GM12801 (cell line): ENCODE results near the gene RALGAPA1.

Experiments
- TF ChIP-seq, protein P1 (sequence below): IDR thresholded peaks from one replicate; pipeline ENCODE4 v1.5.1; 2011; ENCODE audit warnings: control low read depth; ENCODE audit not compliant: insufficient read length; ENCODE audit errors: extremely low read depth

RALGAPA1 gene

DNA sequence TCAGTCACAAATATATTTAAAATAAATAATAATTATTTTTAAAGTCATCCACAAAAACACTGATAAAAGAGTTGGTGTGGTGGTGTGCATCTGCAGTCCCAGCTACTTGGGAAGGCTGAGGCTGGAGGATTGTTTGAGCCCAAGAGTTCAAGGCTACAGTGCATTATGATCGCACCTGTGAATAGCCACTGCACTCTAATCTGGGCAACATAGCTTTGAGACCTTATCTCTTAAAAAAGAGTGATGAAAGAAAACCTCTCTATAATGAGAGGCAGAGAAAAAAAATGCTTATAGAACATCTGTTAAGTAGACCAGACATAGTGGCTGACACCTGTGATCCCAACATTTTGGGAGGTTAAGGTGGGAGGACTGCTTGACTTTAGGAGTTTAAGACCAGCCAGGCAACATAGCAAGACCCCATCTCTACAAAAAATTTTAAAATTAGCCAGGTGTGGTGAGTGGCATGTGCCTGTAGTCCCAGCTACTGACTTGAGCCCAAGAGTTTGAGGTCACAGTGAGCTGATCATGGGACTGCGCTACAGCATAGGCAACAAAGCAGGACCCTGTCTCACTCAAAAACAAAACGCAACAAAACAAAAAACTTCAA, 50.5 kb downstream of the RALGAPA1 start:
- TF ChIP-seq, protein P1, sequence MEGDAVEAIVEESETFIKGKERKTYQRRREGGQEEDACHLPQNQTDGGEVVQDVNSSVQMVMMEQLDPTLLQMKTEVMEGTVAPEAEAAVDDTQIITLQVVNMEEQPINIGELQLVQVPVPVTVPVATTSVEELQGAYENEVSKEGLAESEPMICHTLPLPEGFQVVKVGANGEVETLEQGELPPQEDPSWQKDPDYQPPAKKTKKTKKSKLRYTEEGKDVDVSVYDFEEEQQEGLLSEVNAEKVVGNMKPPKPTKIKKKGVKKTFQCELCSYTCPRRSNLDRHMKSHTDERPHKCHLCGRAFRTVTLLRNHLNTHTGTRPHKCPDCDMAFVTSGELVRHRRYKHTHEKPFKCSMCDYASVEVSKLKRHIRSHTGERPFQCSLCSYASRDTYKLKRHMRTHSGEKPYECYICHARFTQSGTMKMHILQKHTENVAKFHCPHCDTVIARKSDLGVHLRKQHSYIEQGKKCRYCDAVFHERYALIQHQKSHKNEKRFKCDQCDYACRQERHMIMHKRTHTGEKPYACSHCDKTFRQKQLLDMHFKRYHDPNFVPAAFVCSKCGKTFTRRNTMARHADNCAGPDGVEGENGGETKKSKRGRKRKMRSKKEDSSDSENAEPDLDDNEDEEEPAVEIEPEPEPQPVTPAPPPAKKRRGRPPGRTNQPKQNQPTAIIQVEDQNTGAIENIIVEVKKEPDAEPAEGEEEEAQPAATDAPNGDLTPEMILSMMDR = no peak

DNA sequence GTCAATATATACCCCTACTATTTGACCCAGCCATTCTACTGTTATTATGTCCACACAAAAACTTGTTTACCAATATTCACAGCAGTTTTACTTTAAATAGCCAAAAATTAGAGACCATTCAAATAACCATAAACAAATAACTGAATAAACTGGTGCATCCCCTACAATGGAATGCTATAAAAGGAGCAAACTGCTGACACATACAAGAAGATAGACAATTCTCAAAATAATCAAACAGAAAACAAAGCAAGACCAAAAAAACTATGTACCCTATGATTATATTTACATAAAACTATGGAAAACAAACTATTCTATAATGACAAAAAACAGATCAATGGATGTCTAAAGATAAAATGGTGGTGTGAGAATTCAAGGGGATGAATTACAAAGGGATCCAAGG, 54.4 kb downstream of the RALGAPA1 start:
- TF ChIP-seq, protein P1 = no peak

DNA sequence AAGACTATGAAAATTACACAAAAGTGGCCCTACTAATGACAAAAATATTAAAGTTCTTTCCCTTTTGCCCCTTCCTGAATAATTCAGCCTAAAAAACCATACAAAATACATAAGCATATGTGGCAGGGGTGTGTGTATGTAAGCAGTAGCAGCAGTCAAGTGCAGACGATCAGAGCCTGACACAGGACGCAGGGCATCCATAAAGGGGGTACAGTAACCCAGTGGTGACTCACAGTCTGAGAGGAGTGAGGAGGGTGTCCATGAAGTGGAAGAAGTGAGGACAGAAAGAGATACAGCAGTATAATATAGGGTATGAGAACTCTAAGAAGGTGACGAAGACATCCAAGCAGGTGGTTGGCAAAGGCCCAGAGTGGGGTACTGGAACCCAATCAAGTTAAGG, 56.7 kb downstream of the RALGAPA1 start:
- TF ChIP-seq, protein P1 = no peak

DNA sequence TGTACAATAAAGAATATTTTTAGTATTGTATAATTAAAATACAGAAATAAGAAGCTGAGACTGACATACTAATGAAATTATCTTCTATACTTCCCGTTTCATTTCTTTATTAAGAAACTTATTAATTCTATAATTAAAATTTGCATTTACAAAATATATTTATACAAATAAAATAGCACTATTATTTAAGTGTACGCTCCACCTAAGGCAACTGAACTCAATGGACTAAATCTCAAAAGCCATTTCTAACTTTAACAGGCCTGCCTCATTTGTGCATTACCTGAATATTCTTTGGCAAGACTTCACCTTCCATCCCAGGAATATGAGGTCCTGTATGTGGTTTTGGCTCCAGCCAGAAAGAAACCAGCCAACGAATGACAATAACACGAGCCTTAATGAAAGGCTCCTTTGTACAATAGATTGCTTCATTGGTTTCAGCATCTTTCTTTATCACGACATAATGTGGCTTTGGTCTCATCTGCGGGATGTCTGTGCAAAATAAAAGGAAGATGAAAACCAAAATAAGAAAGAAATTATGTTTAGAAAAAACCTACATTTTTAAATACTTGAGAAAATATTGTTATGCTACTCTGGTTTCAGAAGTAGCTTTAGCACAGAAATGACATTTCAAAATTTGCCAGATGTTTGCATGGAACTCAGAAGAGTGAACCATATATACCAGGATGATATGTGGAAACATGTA, 58.7 kb downstream of the RALGAPA1 start:
- TF ChIP-seq, protein P1 = no peak

DNA sequence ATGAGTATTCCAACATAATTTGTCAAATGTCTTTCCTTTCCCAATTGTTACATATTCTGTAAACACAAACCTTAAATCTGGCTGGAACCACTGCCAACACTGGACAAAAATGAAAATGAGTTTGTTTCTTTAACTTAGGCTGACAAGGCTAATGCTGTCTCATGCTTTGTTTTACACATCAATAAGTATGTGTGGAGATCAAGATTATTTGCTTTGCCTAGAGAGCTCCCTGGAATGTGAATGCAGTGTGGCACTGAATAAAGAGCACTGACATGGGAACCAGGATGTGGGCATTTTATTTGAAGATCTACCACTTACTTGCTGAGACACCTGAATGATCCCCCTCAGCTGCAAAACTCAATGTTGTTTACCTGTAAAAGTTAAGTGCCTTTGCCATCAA, 61.7 kb downstream of the RALGAPA1 start:
- TF ChIP-seq, protein P1 = no peak

DNA sequence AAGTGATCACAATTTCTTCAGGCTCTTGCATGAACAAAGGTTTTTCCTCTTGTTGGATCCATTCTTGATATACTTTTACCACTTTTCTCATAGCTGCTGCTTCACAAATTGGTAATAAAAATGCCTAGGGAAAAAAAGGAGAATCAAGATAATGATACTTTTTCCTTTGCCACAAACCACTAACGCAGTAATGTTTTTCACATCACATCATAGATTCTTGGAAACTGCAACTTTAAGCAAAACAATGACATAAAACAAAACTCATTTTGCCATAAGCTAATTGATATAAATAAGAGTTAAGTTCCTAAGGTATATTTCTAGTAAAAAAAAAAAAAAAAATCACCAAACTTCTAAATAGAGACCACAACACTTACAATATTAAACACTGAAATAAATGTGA, 66.7 kb downstream of the RALGAPA1 start:
- TF ChIP-seq, protein P1 = no peak

DNA sequence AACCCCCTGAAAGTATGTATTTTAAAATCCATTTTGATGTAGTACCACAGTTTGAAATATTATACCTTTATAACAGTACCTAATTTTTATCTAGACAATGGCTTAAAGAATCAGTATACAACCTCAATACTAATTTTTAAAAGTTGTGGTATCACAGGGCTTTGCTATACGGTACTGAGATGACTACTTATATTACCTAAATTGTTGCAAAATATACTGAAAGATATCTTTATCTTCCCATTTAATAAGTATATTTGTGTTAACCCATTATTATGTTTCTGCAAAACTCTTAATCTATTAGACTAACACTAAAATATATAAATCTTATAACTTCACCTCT, 67.1 kb downstream of the RALGAPA1 start:
- TF ChIP-seq, protein P1 = no peak
